Uterus (tissue), 4 donors: ENCODE results near the gene NOBOX. TPM values are rescaled to one million over a fixed set of nuclear protein-coding genes. Genes with fewer than 3 reads are reported as not detected.

Source experiments
- DNase-seq, 2 donors: peaks; one replicate each; pipeline ENCODE4 v3.0.0-alpha.2; 2019 to 2020
- H3K27ac ChIP-seq, 2 donors: fragments of 200-600 bp; sonication (generic); 1 replicate in 1 of 2; 2 replicates in 1 of 2; pipeline ENCODE4 v1.5.1; 2016 to 2018
- H3K27me3 ChIP-seq, 2 donors: fragments of 200-600 bp; sonication (generic); one replicate each; pipeline ENCODE4 v1.5.1; 2018 to 2019; ENCODE audit warnings: control low read depth in 1 of 2
- H3K36me3 ChIP-seq, 2 donors: fragments of 200-600 bp; sonication (generic); one replicate each; pipeline ENCODE4 v1.5.1; 2019; ENCODE audit warnings: control low read depth in 1 of 2
- H3K4me1 ChIP-seq, 2 donors: fragments of 200-600 bp; sonication (generic); one replicate each; pipeline ENCODE4 v1.5.1; 2018 to 2019; ENCODE audit warnings: control low read depth in 1 of 2
- H3K4me3 ChIP-seq, 2 donors: fragments of 200-600 bp; sonication (generic); 1 replicate in 1 of 2; 2 replicates in 1 of 2; pipeline ENCODE4 v1.5.1; 2018 to 2019; ENCODE audit warnings: mild to moderate bottlenecking in 1 of 2
- H3K9me3 ChIP-seq, 2 donors: fragments of 200-600 bp; sonication (generic); one replicate each; pipeline ENCODE4 v1.5.1; 2019; ENCODE audit warnings: control low read depth in 1 of 2
- POLR2A ChIP-seq, 2 donors: fragments of 450-650 bp; IDR thresholded peaks; one replicate each; pipeline ENCODE4 v1.6.1; 2016; ENCODE audit warnings: antibody characterized with exemption in 2 of 2, mild to moderate bottlenecking in 1 of 2, moderate library complexity in 1 of 2
- intact Hi-C: fragments of 100-400 bp; cut with DNase I; formaldehyde crosslinking; loops from one replicate; pipeline ENCODE4 v1.15.1; 2023; ENCODE audit warnings: low total_unique reads
- total RNA-seq, 4 donors: library from RNA; depleted of rRNA in 3 of 4; stranded (reverse); fragments of >200 nt in 3 of 4; gene quantifications; one replicate each; pipeline versions ENCODE4 v1.1.0 to v1.2.4, GENCODE V29; 2014 to 2023
- TF ChIP-seq, protein P1 (sequence below), 4 experiments: fragments of 200-600 bp in 2 of 4; fragments of 450-650 bp in 2 of 4; sonication (generic) in 2 of 4; IDR thresholded peaks; one replicate each; pipeline ENCODE4 v1.5.1; 2016 to 2019; ENCODE audit warnings: antibody characterized with exemption in 4 of 4, mild to moderate bottlenecking in 2 of 4, moderate library complexity in 1 of 4
- donor health status: DM: yes; HTN: yes; CAD: no.

The NOBOX gene
- total RNA-seq, 4 donors from 2014 or later: not detected

DNA sequence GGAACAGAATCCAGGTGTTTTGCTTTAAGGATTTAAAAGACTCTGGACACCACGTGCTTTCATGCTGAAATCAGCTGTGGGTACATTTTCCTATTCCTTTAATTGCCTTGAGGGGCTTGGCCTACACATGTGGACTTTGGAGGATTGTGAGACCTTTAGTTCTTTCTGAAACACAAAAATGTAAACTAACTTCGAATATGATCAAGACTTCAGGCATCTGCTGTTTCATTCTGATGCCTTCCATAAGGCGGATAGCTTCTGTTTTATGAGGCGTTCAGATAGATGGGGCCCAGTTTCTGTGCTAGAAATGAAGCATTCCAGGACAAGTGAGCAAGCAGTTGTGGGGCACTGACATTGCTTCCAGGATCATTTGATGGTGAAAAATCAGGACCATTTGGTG is 1.5 kb upstream of the NOBOX start:
- no peak for DNase-seq
- H3K9me3 ChIP-seq: no peaks in the 10 kb centered on the region
- intact Hi-C loops: loop anchor here (5.0 kb wide), 1 partner anchor 243 kb away; no protein-coding TSS in a partner anchor
- no peak overlapping the region for H3K4me3 ChIP-seq
- H3K27me3 ChIP-seq: no peaks in the 10 kb centered on the region
- no peak overlapping the region for H3K27ac ChIP-seq
- no peaks in the 10 kb centered on the region for H3K36me3 ChIP-seq
- TF ChIP-seq POLR2A (IDR thresholded peaks at IDR 0.05): no peak
- TF ChIP-seq, protein P1, sequence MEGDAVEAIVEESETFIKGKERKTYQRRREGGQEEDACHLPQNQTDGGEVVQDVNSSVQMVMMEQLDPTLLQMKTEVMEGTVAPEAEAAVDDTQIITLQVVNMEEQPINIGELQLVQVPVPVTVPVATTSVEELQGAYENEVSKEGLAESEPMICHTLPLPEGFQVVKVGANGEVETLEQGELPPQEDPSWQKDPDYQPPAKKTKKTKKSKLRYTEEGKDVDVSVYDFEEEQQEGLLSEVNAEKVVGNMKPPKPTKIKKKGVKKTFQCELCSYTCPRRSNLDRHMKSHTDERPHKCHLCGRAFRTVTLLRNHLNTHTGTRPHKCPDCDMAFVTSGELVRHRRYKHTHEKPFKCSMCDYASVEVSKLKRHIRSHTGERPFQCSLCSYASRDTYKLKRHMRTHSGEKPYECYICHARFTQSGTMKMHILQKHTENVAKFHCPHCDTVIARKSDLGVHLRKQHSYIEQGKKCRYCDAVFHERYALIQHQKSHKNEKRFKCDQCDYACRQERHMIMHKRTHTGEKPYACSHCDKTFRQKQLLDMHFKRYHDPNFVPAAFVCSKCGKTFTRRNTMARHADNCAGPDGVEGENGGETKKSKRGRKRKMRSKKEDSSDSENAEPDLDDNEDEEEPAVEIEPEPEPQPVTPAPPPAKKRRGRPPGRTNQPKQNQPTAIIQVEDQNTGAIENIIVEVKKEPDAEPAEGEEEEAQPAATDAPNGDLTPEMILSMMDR (IDR thresholded peaks at IDR 0.05): no peak
- no peaks in the 10 kb centered on the region for H3K4me1 ChIP-seq

DNA sequence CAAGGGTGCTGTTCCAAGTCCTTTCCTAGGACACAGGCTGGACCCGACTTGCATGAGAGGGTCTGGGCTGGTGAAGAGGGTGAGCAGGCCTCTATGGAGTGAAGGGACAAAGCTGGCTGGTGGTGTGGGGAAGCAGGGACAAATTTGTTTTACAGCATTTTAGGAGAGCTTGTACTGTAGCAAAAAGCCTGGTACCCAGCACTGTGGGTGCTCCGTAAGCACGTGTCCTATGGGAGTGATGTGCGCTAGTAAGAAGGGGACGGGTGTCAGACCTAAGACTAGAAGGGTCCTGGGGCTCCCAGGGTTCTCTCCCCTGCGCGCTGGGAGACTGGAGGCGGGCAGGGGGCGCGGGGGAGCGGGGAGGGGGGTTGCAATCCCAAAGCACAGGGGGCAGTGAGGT is 391 bp downstream of the NOBOX start:
- H3K36me3 ChIP-seq: no peaks in the 10 kb centered on the region
- intact Hi-C loops: no loop called here
- no peak for DNase-seq

DNA sequence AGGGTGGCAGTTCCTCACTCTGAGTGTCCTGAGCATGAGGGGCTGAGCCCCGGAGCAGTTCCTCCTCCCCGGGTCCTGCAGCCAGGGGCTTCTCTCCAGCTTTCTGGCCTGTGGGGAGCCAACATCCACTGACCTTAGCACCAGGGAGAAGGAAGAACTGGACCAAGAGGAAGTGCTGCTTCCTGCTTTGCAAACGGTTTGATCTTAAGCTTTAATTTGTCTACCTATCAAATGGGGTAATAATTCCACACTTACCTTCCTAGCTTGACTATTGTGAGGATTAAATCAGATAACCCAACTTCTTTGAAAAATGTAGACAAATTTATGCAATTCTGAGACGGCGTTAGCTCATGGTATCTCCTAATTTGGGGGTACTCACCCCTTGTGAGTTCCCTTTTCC is 2.0 kb downstream of the NOBOX start:
- no peak for DNase-seq
- Histone ChIP-seq H3K9me3 (no peaks in the 10 kb centered on the region), H3K27me3 (no peaks in the 10 kb centered on the region), H3K4me3 (no peak overlapping the region), H3K27ac (no peak overlapping the region), H3K36me3 (no peaks in the 10 kb centered on the region), H3K4me1 (no peaks in the 10 kb centered on the region)
- intact Hi-C loops: no loop called here
- TF ChIP-seq, protein P1 (IDR thresholded peaks at IDR 0.05): no peak
- TF ChIP-seq POLR2A (IDR thresholded peaks at IDR 0.05): no peak

More for the DNA sequence above, 391 bp downstream of the NOBOX start:
- TF ChIP-seq, protein P1 (IDR thresholded peaks at IDR 0.05): no peak
- TF ChIP-seq POLR2A (IDR thresholded peaks at IDR 0.05): no peak
- Histone ChIP-seq H3K9me3 (no peaks in the 10 kb centered on the region), H3K27ac (no peak overlapping the region), H3K27me3 (no peaks in the 10 kb centered on the region), H3K4me1 (no peaks in the 10 kb centered on the region), H3K4me3 (no peak overlapping the region)

DNA sequence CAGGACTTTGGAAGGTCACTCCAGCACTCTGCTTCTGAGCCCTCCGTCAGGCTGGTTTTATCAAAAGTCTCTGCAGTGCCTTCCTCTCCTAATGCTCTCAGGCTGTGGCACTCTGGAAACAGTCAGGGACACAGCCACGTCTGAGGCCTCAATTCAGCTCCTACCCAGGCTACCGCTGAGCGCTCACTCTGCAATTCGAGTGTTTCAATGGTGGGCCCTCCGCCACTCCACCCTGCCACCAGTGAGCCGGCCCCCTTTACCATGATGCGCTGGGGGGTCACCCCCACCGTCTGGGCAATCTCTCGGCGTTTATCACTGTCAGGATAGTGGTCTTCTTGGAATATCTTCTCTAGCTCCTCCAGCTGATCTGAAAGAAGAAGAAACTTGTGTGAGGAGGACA is 3.5 kb downstream of the NOBOX start:
- Histone ChIP-seq H3K27me3 (no peaks in the 10 kb centered on the region), H3K4me1 (no peaks in the 10 kb centered on the region), H3K36me3 (no peaks in the 10 kb centered on the region), H3K27ac (no peak overlapping the region), H3K9me3 (no peaks in the 10 kb centered on the region), H3K4me3 (no peak overlapping the region)
- TF ChIP-seq POLR2A (IDR thresholded peaks at IDR 0.05): no peak
- TF ChIP-seq, protein P1 (IDR thresholded peaks at IDR 0.05): no peak
- intact Hi-C loops: no loop called here
- no peak for DNase-seq

DNA sequence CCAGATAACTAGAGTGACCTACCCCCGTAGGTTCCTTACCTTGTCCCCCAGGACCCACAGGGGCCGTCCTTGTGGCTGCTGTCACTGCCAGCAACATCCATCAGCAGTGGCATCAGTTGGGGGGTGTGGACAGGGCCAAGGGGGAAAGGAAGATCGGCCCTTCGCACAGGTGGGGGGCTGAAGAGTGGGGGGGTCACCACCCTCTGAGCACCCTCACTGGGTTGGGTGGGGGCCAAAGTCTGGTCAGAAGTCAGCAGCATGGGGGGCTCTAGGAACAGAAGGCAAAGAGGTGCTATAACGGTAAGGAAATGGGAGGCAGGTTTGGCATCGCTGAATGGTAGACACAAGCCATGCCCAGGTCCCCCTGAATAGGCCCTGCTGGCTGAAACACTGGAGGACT is 4.6 kb downstream of the NOBOX start:
- intact Hi-C loops: no loop called here
- H3K4me1 ChIP-seq: no peaks in the 10 kb centered on the region
- TF ChIP-seq POLR2A (IDR thresholded peaks at IDR 0.05): no peak
- TF ChIP-seq, protein P1 (IDR thresholded peaks at IDR 0.05): no peak

More for the DNA sequence above, 4.6 kb downstream of the NOBOX start:
- Histone ChIP-seq H3K9me3 (no peaks in the 10 kb centered on the region), H3K4me3 (no peak overlapping the region), H3K27me3 (no peaks in the 10 kb centered on the region), H3K36me3 (no peaks in the 10 kb centered on the region), H3K27ac (no peak overlapping the region)
- DNase-seq: no peak
